ENCODE measurements around the gene LRP4.

The LRP4 gene

GRCh38 chr11:46838501-46838900 is 79.8 kb downstream of the LRP4 start:
- DNase-seq, result no peak

GRCh38 chr11:46837860-46838259 is 80.5 kb downstream of the LRP4 start:
- no peak for DNase-seq

- DNase-seq, result no peak
Observed at GRCh38 chr11:46836870-46837269, 81.5 kb downstream of the LRP4 start.

GRCh38 chr11:46836431-46836830 is 81.9 kb downstream of the LRP4 start:
- no peak for DNase-seq

- no peak for DNase-seq
Observed at GRCh38 chr11:46835897-46836296, 82.5 kb downstream of the LRP4 start.

- no peak for DNase-seq
Observed at GRCh38 chr11:46834821-46835220, 83.5 kb downstream of the LRP4 start.

- DNase-seq, result no peak
Observed at GRCh38 chr11:46832511-46833214, 85.7 kb downstream of the LRP4 start.

GRCh38 chr11:46827995-46828394 is 90.4 kb downstream of the LRP4 start:
- DNase-seq, result no peak

- DNase-seq, result peak; percentile 18
Observed at GRCh38 chr11:46826310-46827044, 91.9 kb downstream of the LRP4 start.

GRCh38 chr11:46808799-46809431 is 109.4 kb downstream of the LRP4 start:
- no peak for DNase-seq

Measured in NCI-H1048 (cell line).